A549 (cell line): ENCODE measurements around the gene HOXB9. TPM values are rescaled to one million over a fixed set of nuclear protein-coding genes. Genes with fewer than 3 reads are reported as not detected.

ENCODE experiments used
- ATAC-seq, 2 experiments: fragments of 200-7000 bp in 1 of 2; fragments of >200 bp in 1 of 2; cut with Nextera tagmentation in 1 of 2; cut with Tn5 transposase in 1 of 2; 3 replicates each; pipeline versions ENCODE4 v1.8.0 to v1.9.1; 2018 to 2020; ENCODE audit warnings: mild to moderate bottlenecking in 1 of 2, moderate library complexity in 1 of 2
- CTCF ChIA-PET: fragments of 300-600 bp; sonication (Branson Sonifier 250); formaldehyde crosslinking; extraction: SDS; loops from one replicate; lab custom pipeline; 2021; ENCODE audit warnings: antibody characterized with exemption, inconsistent platforms; lab: Yijun Ruan, JAX
- POLR2A ChIA-PET: fragments of 350-600 bp; formaldehyde crosslinking; extraction: SDS; loops from one replicate; lab custom pipeline; 2021; ENCODE audit warnings: antibody characterized with exemption, inconsistent platforms; lab: Yijun Ruan, JAX
- DNase-seq, 2 experiments: peaks; one replicate each; pipeline versions ENCODE4 v3.0.0 to v3.0.0-alpha.2; 2011 to 2016; ENCODE audit warnings: low read depth in 1 of 2, low spot score in 1 of 2
- FAIRE-seq: peaks from 2 replicates; lab custom pipeline; 2011; peaks lifted over from hg19 to GRCh38; lab: Jason Lieb, UNC
- H3K27ac ChIP-seq, 2 experiments: fragments of >200 bp; sonication (Bioruptor Twin); formaldehyde crosslinking; 3 replicates each; pipeline ENCODE4 v1.5.1; 2016 to 2017
- H3K4me1 ChIP-seq: fragments of >200 bp; sonication (Bioruptor Twin); formaldehyde crosslinking; 3 replicates; pipeline ENCODE4 v1.6.1; 2016
- H3K4me2 ChIP-seq: fragments of >200 bp; sonication (Bioruptor Twin); formaldehyde crosslinking; 3 replicates; pipeline ENCODE4 v1.6.1; 2016
- H3K4me3 ChIP-seq: fragments of >200 bp; sonication (Bioruptor Twin); formaldehyde crosslinking; 3 replicates; pipeline ENCODE4 v1.5.1; 2016
- H3K9me3 ChIP-seq: fragments of >200 bp; sonication (Bioruptor Twin); formaldehyde crosslinking; 3 replicates; pipeline ENCODE4 v1.6.1; 2016
- CBX2 ChIP-seq: fragments of 200-600 bp; sonication (generic); IDR thresholded peaks from 2 replicates; pipeline ENCODE4 v1.6.1; 2016; ENCODE audit warnings: low read depth, mild to moderate bottlenecking, borderline replicate concordance
- CBX8 ChIP-seq: fragments of 200-600 bp; sonication (generic); IDR thresholded peaks from 2 replicates; pipeline ENCODE4 v1.6.1; 2016
- CHD2 ChIP-seq: fragments of 150-350 bp; IDR thresholded peaks from 2 replicates; pipeline ENCODE4 v1.6.1; 2014; ENCODE audit warnings: low read length; ENCODE audit not compliant: partially characterized antibody
- E2F6 ChIP-seq: IDR thresholded peaks from 2 replicates; pipeline ENCODE4 v1.6.1; 2012; ENCODE audit warnings: low read depth, borderline replicate concordance
- EHF ChIP-seq: fragments of 250-450 bp; sonication (Bioruptor Pico); IDR thresholded peaks from 2 replicates; pipeline ENCODE4 v1.5.0; 2020; ENCODE audit warnings: mild to moderate bottlenecking
- GATA3 ChIP-seq: IDR thresholded peaks from 2 replicates; pipeline ENCODE4 v1.6.1; 2012; ENCODE audit warnings: borderline replicate concordance
- HEYL ChIP-seq: fragments of 250-450 bp; sonication (Bioruptor Pico); IDR thresholded peaks from 2 replicates; pipeline ENCODE4 v1.8.0; 2021; ENCODE audit warnings: mild to moderate bottlenecking, moderate library complexity
- HOXA7 ChIP-seq: fragments of 250-450 bp; sonication (Bioruptor Pico); IDR thresholded peaks from 2 replicates; pipeline ENCODE4 v1.5.0; 2020; ENCODE audit warnings: mild to moderate bottlenecking, moderate library complexity
- JUN ChIP-seq, 2 experiments: fragments of >200 bp; sonication (Bioruptor Twin); formaldehyde crosslinking; IDR thresholded peaks; 2 replicates in 1 of 2; 3 replicates in 1 of 2; pipeline ENCODE4 v1.6.1; 2016 to 2017
- KDM1A ChIP-seq: fragments of 200-600 bp; sonication (generic); IDR thresholded peaks from 2 replicates; pipeline ENCODE4 v1.6.1; 2016; ENCODE audit warnings: low read depth, mild to moderate bottlenecking
- KDM5A ChIP-seq: fragments of 200-600 bp; sonication (generic); IDR thresholded peaks from 2 replicates; pipeline ENCODE4 v1.6.1; 2016; ENCODE audit warnings: antibody characterized with exemption, mild to moderate bottlenecking
- MAX ChIP-seq: IDR thresholded peaks from 2 replicates; pipeline ENCODE4 v1.6.1; 2012
- MAZ ChIP-seq: fragments of 150-350 bp; IDR thresholded peaks from 2 replicates; pipeline ENCODE4 v1.6.1; 2014; ENCODE audit warnings: antibody characterized with exemption, low read depth, low read length, borderline replicate concordance
- NPAS2 ChIP-seq: fragments of 250-450 bp; sonication (Bioruptor Pico); IDR thresholded peaks from 2 replicates; pipeline ENCODE4 v1.8.0; 2022; ENCODE audit warnings: mild to moderate bottlenecking, moderate library complexity, borderline replicate concordance
- PBX3 ChIP-seq: IDR thresholded peaks from 2 replicates; pipeline ENCODE4 v1.6.1; 2012
- POLR2A ChIP-seq: IDR thresholded peaks from 2 replicates; pipeline ENCODE4 v1.6.1; 2012; ENCODE audit warnings: mild to moderate bottlenecking, low read length
- POLR2AphosphoS2 ChIP-seq: conservative IDR thresholded peaks from 2 replicates; pipeline ENCODE4 v1.6.1; 2012; ENCODE audit warnings: low read length, improper control_type of control experiment, inconsistent platforms
- RAD21 ChIP-seq, 2 experiments: fragments of >200 bp in 1 of 2; sonication (Bioruptor Twin) in 1 of 2; formaldehyde crosslinking in 1 of 2; IDR thresholded peaks in 1 of 2; conservative IDR thresholded peaks in 1 of 2; 2 replicates in 1 of 2; 3 replicates in 1 of 2; pipeline ENCODE4 v1.6.1; 2012 to 2018; ENCODE audit warnings: inconsistent platforms in 1 of 2
- RARB ChIP-seq: fragments of 250-450 bp; sonication (Bioruptor Pico); IDR thresholded peaks from 2 replicates; pipeline ENCODE4 v1.8.0; 2021; ENCODE audit warnings: mild to moderate bottlenecking, moderate library complexity
- RCOR1 ChIP-seq: fragments of 150-350 bp; IDR thresholded peaks from 2 replicates; pipeline ENCODE4 v1.6.1; 2014; ENCODE audit warnings: antibody characterized with exemption, low read length, low read depth
- SMC3 ChIP-seq: fragments of >200 bp; sonication (Bioruptor Twin); formaldehyde crosslinking; IDR thresholded peaks from 3 replicates; pipeline ENCODE4 v1.6.1; 2018; ENCODE audit warnings: inconsistent platforms
- TP53 ChIP-seq: fragments of 250-450 bp; sonication (Bioruptor Pico); IDR thresholded peaks from 2 replicates; pipeline ENCODE4 v1.5.0; 2021; ENCODE audit warnings: mild to moderate bottlenecking, moderate library complexity
- USF2 ChIP-seq: fragments of 450-650 bp; IDR thresholded peaks from 2 replicates; pipeline ENCODE4 v1.6.1; 2014; ENCODE audit warnings: antibody characterized with exemption
- WGBS: methylation state at CpG from one replicate; pipeline ENCODE4 v1.1.6; 2017; ENCODE audit errors: missing lambda C conversion rate; 5-methylcytosine and 5-hydroxymethylcytosine counted together
- polyA plus RNA-seq, 4 experiments: library from polyadenylated mRNA; depleted of rRNA in 3 of 4; stranded (reverse); fragments of >200 nt; fragmentation: RNase III in 1 of 4; extraction: RNeasy Plus Mini Kit Qiagen cat#74134 plus additional on column Dnase treatment in 1 of 4; gene quantifications; 2 replicates in 3 of 4; 3 replicates in 1 of 4; pipeline ENCODE4 v1.2.3, GENCODE V29; 2011 to 2017

HOXB9 gene
- polyA plus RNA-seq, 2 of the 4 experiments (the other 2 are of a cell fraction) = 5.6 to 24.6 TPM

GRCh38 chr17:48611681-48612455 lies 14.3 kb downstream of the HOXB9 start:
- FAIRE-seq (no peak), DNase-seq (peak; percentile 70 to 71), ATAC-seq (peak; percentile 32 to 53; a peak in 5 of 6 replicates)
- H3K4me3 ChIP-seq = peak overlapping the region; percentile 74
- CTCF ChIA-PET = interaction anchor here (1.2 to 3.0 kb wide), 5 partner anchors 11 to 586 kb away, joined by 4 to 17 read pairs (median 6); partner anchors contain the start of gene HOXB9
- H3K4me1 ChIP-seq = peaks cover 13% of the 10 kb centered on the region
- peak overlapping the region; percentile 98 for H3K4me2 ChIP-seq
- POLR2A ChIA-PET = no interaction called here
- H3K9me3 ChIP-seq = no peaks in the 10 kb centered on the region
- no peak for TF ChIP-seq MAZ
- TF ChIP-seq MAX = peak; percentile 71
- peak; percentile 72 for TF ChIP-seq POLR2A
- peak; percentile 25; the same call in 1 of the 2 replicates for TF ChIP-seq E2F6
- no peak for TF ChIP-seq KDM5A
- no peak for TF ChIP-seq SMC3
- peak; percentile 59; the same call in 1 of the 2 replicates for TF ChIP-seq PBX3
- TF ChIP-seq RAD21 (conservative IDR thresholded peaks at IDR 0.05 in 1 of 2, IDR thresholded peaks at IDR 0.05 in 1 of 2) = no peak
- TF ChIP-seq GATA3 = peak; percentile 49
- WGBS = 2% methylated on average over 30 of the region's 36 CpGs
- peak overlapping the region; percentile 93 to 99 for H3K27ac ChIP-seq

- ATAC-seq (peak; percentile 9 to 48; a peak in 3 of 6 replicates), FAIRE-seq (no peak), DNase-seq (peak; percentile 62 to 79)
- H3K9me3 ChIP-seq = no peaks in the 10 kb centered on the region
- peaks cover 13% of the 10 kb centered on the region for H3K4me1 ChIP-seq
- peak overlapping the region; percentile 98 for H3K4me2 ChIP-seq
- peak overlapping the region; percentile 74 for H3K4me3 ChIP-seq
- POLR2A ChIA-PET = no interaction called here
- H3K27ac ChIP-seq = peak overlapping the region; percentile 93 to 99
- TF ChIP-seq CBX8 (no peak), MAZ (0 out of 2 replicates have a peak, but pooled peaks have one; percentile 33), RCOR1 (no peak), RAD21 (conservative IDR thresholded peaks at IDR 0.05 in 1 of 2, IDR thresholded peaks at IDR 0.05 in 1 of 2) (no peak), RARB (CRISPR knock-in tag) (no peak), NPAS2 (CRISPR knock-in tag) (no peak), PBX3 (no peak)
- CTCF ChIA-PET = no interaction called here
- WGBS = under 1% methylated on average over 22 of the region's 22 CpGs
Measured at GRCh38 chr17:48611213-48611612, 14.9 kb downstream of the HOXB9 start.

- H3K4me2 ChIP-seq = peak within 1 kb of the TSS; percentile 98
- FAIRE-seq = no peak
- H3K4me1 ChIP-seq = peaks cover 16% of the 10 kb centered on the region
- H3K4me3 ChIP-seq = peak within 1 kb of the TSS; percentile 74
- CTCF ChIA-PET = interaction anchor here (0.7 to 4.4 kb wide), 11 partner anchors 8 to 426 kb away, joined by 3 to 28 read pairs (median 6); no protein-coding TSS in a partner anchor
- peak; percentile 11 to 59; a peak in 3 of 6 replicates for ATAC-seq
- POLR2A ChIA-PET = interaction anchor here (0.5 to 1.2 kb wide), 8 partner anchors 12 to 715 kb away, joined by 3 to 7 read pairs (median 5); partner anchors contain the start of gene HOXB9
- peak within 1 kb of the TSS; percentile 93 to 99 for H3K27ac ChIP-seq
- WGBS = 1% methylated on average over 55 of the region's 79 CpGs
- DNase-seq = peak; percentile 75 to 91
- no peaks in the 10 kb centered on the region for H3K9me3 ChIP-seq
- TF ChIP-seq TP53 (CRISPR knock-in tag) = no peak
- no peak; the same call in 1 of the 2 replicates for TF ChIP-seq NPAS2 (CRISPR knock-in tag)
- TF ChIP-seq KDM1A = no peak
- TF ChIP-seq USF2 = peak; percentile 100
- TF ChIP-seq CHD2 = no peak
- TF ChIP-seq HOXA7 = no peak
- TF ChIP-seq CBX2 = no peak
- 0 out of 3 replicates have a peak, but pooled peaks have one; percentile 4 for TF ChIP-seq SMC3
- peak; percentile 78 for TF ChIP-seq MAX
- no peak for TF ChIP-seq HEYL
- peak; percentile 66 for TF ChIP-seq POLR2A
- TF ChIP-seq EHF (CRISPR knock-in tag) = no peak; the same call in 1 of the 2 replicates
- TF ChIP-seq CBX8 = no peak
- TF ChIP-seq E2F6 = 0 out of 2 replicates have a peak, but pooled peaks have one; percentile 9
- TF ChIP-seq POLR2AphosphoS2 = no peak
- TF ChIP-seq JUN (IDR thresholded peaks at IDR 0.05) = peak; percentile 45 to 68
Measured at GRCh38 chr17:48610282-48611211, 15.6 kb downstream of the HOXB9 start, which contains the start of gene HOXB7. TSS of gene HOXB7 (minus strand) at chr17:48611017. CDS start at chr17:48610918, 99 bp downstream.
